ENCODE data around the gene SHH.

Gene SHH

DNA sequence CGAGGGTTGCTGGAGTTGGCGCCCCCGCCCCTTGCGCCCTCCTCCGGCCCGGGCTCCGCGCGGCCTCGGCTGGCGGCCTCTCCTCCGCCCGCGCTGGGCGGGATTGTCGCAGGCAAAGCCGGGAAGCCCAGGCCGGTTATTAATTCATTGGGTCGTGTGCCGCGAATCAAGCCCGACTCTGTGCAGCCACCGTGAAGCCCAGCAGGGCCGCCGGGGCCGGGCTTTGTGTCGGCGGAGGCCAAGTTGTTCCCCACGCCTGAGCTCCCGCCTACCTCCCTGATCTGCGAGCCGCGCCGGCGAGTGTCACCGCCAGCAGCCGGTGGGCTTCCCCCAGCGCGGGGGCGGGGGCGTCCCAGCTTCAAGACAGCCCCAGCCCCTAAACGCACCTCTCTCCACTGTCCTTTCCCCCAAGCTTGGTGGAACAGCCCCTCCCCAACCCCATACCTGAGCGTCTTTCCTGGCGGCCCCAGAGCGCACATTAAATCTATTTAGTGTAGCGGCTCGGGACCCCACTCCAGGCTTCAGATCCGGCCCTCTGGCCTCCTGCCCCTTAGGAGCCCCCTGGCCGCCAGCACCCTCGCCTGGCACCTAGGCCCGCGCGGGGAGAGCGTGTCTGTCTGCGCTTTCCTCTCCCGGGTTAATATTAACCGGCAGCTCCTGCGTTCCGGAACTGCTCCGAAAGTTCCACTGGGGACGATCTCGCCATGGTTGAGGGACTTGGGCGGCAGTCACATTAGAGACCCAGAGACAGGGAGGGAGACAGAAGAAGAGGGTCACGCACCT lies 3.5 kb downstream of the SHH start:
- TF ChIP-seq, protein P1, sequence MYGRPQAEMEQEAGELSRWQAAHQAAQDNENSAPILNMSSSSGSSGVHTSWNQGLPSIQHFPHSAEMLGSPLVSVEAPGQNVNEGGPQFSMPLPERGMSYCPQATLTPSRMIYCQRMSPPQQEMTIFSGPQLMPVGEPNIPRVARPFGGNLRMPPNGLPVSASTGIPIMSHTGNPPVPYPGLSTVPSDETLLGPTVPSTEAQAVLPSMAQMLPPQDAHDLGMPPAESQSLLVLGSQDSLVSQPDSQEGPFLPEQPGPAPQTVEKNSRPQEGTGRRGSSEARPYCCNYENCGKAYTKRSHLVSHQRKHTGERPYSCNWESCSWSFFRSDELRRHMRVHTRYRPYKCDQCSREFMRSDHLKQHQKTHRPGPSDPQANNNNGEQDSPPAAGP (tag by site-specific recombination; IDR thresholded peaks at IDR 0.05), result no peak
- TF ChIP-seq MZF1 (tag by site-specific recombination; IDR thresholded peaks at IDR 0.05; ENCODE audit: borderline replicate concordance) (no peak), ZNF266 (tag by site-specific recombination; IDR thresholded peaks at IDR 0.05; ENCODE audit: low read depth) (no peak), ZNF664 (tag by site-specific recombination; IDR thresholded peaks at IDR 0.05) (no peak), ZNF701 (tag by site-specific recombination; IDR thresholded peaks at IDR 0.05) (no peak), ZNF341 (tag by site-specific recombination; IDR thresholded peaks at IDR 0.05; ENCODE audit: low read depth) (no peak), HOXD13 (CRISPR knock-in tag; IDR thresholded peaks at IDR 0.05; ENCODE audit: borderline replicate concordance) (no peak), ZNF473 (tag by site-specific recombination; IDR thresholded peaks at IDR 0.05) (no peak), ZNF561 (tag by site-specific recombination; IDR thresholded peaks at IDR 0.05; ENCODE audit: borderline replicate concordance) (no peak), ZNF221 (tag by site-specific recombination; IDR thresholded peaks at IDR 0.05; ENCODE audit: borderline replicate concordance) (no peak), TRIM28 (IDR thresholded peaks at IDR 0.05; ENCODE audit: borderline replicate concordance, low read length) (no peak), KLF7 (tag by site-specific recombination; IDR thresholded peaks at IDR 0.05; ENCODE audit: borderline replicate concordance) (no peak), ZNF404 (tag by site-specific recombination; IDR thresholded peaks at IDR 0.05) (no peak), ZNF747 (tag by site-specific recombination; IDR thresholded peaks at IDR 0.05) (no peak), GLIS2 (tag by site-specific recombination; IDR thresholded peaks at IDR 0.05) (no peak), REPIN1 (tag by site-specific recombination; IDR thresholded peaks at IDR 0.05; ENCODE audit: low read depth) (no peak)
- TF ChIP-seq, protein P2, sequence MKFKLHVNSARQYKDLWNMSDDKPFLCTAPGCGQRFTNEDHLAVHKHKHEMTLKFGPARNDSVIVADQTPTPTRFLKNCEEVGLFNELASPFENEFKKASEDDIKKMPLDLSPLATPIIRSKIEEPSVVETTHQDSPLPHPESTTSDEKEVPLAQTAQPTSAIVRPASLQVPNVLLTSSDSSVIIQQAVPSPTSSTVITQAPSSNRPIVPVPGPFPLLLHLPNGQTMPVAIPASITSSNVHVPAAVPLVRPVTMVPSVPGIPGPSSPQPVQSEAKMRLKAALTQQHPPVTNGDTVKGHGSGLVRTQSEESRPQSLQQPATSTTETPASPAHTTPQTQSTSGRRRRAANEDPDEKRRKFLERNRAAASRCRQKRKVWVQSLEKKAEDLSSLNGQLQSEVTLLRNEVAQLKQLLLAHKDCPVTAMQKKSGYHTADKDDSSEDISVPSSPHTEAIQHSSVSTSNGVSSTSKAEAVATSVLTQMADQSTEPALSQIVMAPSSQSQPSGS (tag by site-specific recombination; IDR thresholded peaks at IDR 0.05; ENCODE audit: low read depth), result no peak
- TF ChIP-seq, protein P3, sequence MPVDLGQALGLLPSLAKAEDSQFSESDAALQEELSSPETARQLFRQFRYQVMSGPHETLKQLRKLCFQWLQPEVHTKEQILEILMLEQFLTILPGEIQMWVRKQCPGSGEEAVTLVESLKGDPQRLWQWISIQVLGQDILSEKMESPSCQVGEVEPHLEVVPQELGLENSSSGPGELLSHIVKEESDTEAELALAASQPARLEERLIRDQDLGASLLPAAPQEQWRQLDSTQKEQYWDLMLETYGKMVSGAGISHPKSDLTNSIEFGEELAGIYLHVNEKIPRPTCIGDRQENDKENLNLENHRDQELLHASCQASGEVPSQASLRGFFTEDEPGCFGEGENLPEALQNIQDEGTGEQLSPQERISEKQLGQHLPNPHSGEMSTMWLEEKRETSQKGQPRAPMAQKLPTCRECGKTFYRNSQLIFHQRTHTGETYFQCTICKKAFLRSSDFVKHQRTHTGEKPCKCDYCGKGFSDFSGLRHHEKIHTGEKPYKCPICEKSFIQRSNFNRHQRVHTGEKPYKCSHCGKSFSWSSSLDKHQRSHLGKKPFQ (tag by site-specific recombination; IDR thresholded peaks at IDR 0.05), result no peak
- TF ChIP-seq, protein P4, sequence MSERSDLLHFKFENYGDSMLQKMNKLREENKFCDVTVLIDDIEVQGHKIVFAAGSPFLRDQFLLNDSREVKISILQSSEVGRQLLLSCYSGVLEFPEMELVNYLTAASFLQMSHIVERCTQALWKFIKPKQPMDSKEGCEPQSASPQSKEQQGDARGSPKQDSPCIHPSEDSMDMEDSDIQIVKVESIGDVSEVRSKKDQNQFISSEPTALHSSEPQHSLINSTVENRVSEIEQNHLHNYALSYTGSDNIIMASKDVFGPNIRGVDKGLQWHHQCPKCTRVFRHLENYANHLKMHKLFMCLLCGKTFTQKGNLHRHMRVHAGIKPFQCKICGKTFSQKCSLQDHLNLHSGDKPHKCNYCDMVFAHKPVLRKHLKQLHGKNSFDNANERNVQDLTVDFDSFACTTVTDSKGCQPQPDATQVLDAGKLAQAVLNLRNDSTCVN (tag by site-specific recombination; optimal IDR thresholded peaks at IDR 0.05), result no peak
- Histone ChIP-seq H3K4me3 (ENCODE audit: low read depth, low read length) (no peak overlapping the region), H3K27ac (ENCODE audit: extremely low read depth, low read depth, low read length) (no peak overlapping the region), H3K36me3 (ENCODE audit: control insufficient read depth in 2 of 2, insufficient read depth in 1 of 2, low read length in 2 of 2) (no peaks in the 10 kb centered on the region), H3K9me3 (ENCODE audit: control insufficient read depth, insufficient read depth, low read depth, low read length) (no peaks in the 10 kb centered on the region), H3K4me1 (ENCODE audit: control insufficient read depth, insufficient read depth, low read length) (peaks cover 5% of the 10 kb centered on the region; the same call in 1 of the 2 replicates)
- ChIA-PET POLR2A (no interaction called here), CTCF (interaction anchor here (0.6 kb wide), 1 partner anchor 246 kb away, joined by 6 read pairs; no protein-coding TSS in a partner anchor)
